ENCODE measurements around the gene SLC38A5.
A peak's percentile ranks its signal among the peaks of the same experiment; 100 is the strongest.

Gene SLC38A5

DNA sequence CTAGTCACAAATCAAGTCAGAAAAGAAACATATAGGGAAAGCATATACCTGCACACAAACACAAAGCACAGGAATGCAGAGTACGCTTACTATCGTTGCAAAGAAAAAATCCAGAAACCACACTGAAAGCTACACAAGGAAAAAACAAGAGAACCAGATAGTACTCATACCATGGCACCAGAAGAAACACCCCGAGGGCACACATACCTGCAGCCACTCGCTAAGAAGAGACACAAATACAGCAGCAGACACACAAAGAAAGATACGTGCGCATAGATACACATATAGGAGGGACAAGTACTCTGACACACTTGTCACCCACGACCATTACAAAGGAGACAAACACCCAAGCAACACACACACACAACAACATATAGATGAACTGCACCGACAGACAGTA lies 1.4 kb upstream of the SLC38A5 start:
- WGBS (ENCODE audit: extremely low coverage, insufficient coverage, insufficient read length), result no CpG with 5 or more reads among the region's 8 CpGs

DNA sequence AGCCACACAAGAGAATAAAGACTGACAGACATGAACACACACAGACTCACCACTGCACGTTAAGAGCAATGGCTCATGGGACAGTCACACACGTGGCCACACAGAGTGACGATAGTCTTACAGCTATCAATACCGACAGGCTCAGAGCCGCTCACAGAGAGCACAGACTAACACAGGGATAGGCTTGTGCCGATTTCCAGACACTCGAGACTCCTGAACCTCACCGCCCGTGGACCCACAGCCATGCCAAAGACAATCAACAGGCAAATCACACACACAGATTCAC lies 716 bp upstream of the SLC38A5 start:
- Histone ChIP-seq H3K79me2 (ENCODE audit: control insufficient read depth, insufficient read depth, low read length, poor library complexity) (peaks cover 1% of the 10 kb centered on the region), H3K27me3 (ENCODE audit: insufficient read depth, low read length) (no peaks in the 10 kb centered on the region), H3K4ac (ENCODE audit: low read depth, low read length) (no peak overlapping the region), H3K14ac (ENCODE audit: low read length) (peak overlapping the region; percentile 7), H3K27ac (ENCODE audit: low read depth, low read length) (no peak overlapping the region), H2AFZ (ENCODE audit: insufficient read depth, low read length, poor library complexity) (no peak overlapping the region), H3K9ac (ENCODE audit: low read length) (no peak overlapping the region), H3K4me2 (ENCODE audit: low read length) (no peak overlapping the region), H3K9me3 (ENCODE audit: insufficient read depth, low read depth, low read length) (no peaks in the 10 kb centered on the region), H4K91ac (ENCODE audit: low read depth, low read length) (peak overlapping the region; percentile 57), H2BK5ac (ENCODE audit: low read depth, low read length, poor library complexity) (no peak overlapping the region), H4K12ac (ENCODE audit: low read depth, low read length) (no peak overlapping the region), H3K23ac (ENCODE audit: low read length) (no peak overlapping the region), H2BK120ac (ENCODE audit: insufficient read depth, low read length, poor library complexity) (peak overlapping the region; percentile 46), H2AK5ac (ENCODE audit: low read length) (peak overlapping the region; percentile 53), H3K36me3 (ENCODE audit: control insufficient read depth in 1 of 2, insufficient read depth in 2 of 2, low read length in 2 of 2) (no peaks in the 10 kb centered on the region), H3K4me1 (ENCODE audit: control insufficient read depth in 1 of 2, insufficient read depth in 2 of 2, low read length in 2 of 2) (peaks cover 8 to 23% of the 10 kb centered on the region in 2 experiments), H3K4me3 (ENCODE audit: low read depth, low read length) (no peak overlapping the region), H3K18ac (ENCODE audit: low read length) (no peak overlapping the region), H2BK12ac (ENCODE audit: low read length) (peak overlapping the region; percentile 68), H3K79me1 (ENCODE audit: low read length) (peaks cover 2% of the 10 kb centered on the region), H4K8ac (ENCODE audit: low read depth, low read length) (no peak overlapping the region)
- DNase-seq, result no peak
- WGBS (ENCODE audit: extremely low coverage, insufficient coverage, insufficient read length), result no CpG with 5 or more reads among the region's 9 CpGs

More for the DNA sequence above, 1.4 kb upstream of the SLC38A5 start:
- Histone ChIP-seq H4K91ac (ENCODE audit: low read depth, low read length) (no peak overlapping the region), H2AK5ac (ENCODE audit: low read length) (no peak overlapping the region), H3K27me3 (ENCODE audit: insufficient read depth, low read length) (no peaks in the 10 kb centered on the region), H3K9ac (ENCODE audit: low read length) (no peak overlapping the region), H3K79me1 (ENCODE audit: low read length) (peaks cover 9% of the 10 kb centered on the region), H3K14ac (ENCODE audit: low read length) (no peak overlapping the region), H3K18ac (ENCODE audit: low read length) (no peak overlapping the region), H2AFZ (ENCODE audit: insufficient read depth, low read length, poor library complexity) (no peak overlapping the region), H3K23ac (ENCODE audit: low read length) (no peak overlapping the region), H3K27ac (ENCODE audit: low read depth, low read length) (peak overlapping the region; percentile 39), H4K12ac (ENCODE audit: low read depth, low read length) (no peak overlapping the region), H3K79me2 (ENCODE audit: control insufficient read depth, insufficient read depth, low read length, poor library complexity) (peaks cover 8% of the 10 kb centered on the region), H3K4me1 (ENCODE audit: control insufficient read depth in 1 of 2, insufficient read depth in 2 of 2, low read length in 2 of 2) (peaks cover 8 to 22% of the 10 kb centered on the region in 2 experiments), H2BK5ac (ENCODE audit: low read depth, low read length, poor library complexity) (no peak overlapping the region), H3K4me2 (ENCODE audit: low read length) (no peak overlapping the region), H3K4me3 (ENCODE audit: low read depth, low read length) (no peak overlapping the region), H2BK12ac (ENCODE audit: low read length) (no peak overlapping the region), H4K8ac (ENCODE audit: low read depth, low read length) (no peak overlapping the region), H3K36me3 (ENCODE audit: control insufficient read depth in 1 of 2, insufficient read depth in 2 of 2, low read length in 2 of 2) (no peaks in the 10 kb centered on the region), H2BK120ac (ENCODE audit: insufficient read depth, low read length, poor library complexity) (no peak overlapping the region), H3K4ac (ENCODE audit: low read depth, low read length) (no peak overlapping the region), H3K9me3 (ENCODE audit: insufficient read depth, low read depth, low read length) (no peaks in the 10 kb centered on the region)
- peak; percentile 71 to 86 for DNase-seq

DNA sequence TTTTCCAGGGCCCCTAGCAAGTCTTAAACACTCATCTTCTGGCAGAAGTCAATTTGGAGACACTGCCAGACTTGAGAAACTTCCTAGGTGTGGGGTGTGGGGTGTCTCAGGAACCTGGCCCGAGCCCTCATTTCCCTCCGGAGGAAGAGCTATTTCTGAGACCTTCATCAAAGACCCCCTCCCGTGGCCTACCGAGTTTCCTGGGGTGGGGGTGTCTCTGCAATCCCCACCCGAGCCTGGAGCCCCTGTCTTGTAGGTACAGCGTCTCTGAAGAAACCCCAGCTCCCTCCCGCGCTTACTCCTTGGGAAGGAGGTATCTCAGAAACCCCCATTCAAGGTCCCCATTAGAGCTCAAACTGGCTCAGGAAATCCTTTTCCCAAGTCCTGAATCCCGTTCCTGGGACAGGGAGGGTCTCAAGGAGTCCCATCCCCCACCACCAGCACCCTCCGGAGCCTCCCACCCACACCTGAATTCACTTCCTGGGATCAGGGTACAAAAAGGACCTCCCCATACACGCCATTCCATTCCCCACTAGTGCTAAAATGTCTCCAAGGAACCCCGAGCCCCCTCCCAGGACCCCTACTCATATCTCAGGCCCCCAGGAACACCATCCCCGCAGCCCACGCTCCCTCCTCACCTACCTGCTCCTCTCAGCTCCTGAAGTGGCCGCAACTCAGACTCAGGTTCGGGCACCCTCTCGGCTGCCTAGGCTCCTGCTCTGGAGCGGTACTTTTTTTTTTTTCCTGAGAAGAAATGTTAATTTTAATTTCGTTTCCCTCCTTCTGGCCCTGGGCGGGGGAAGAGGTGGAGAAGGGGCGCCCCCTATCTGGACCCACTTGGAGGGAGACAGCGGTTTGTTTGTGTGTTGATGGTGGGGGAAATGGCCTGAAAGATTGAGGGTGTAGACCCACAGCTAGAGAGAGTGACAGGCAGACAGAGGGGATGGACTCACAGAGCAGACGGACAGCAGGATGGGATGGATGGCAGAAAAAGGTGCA lies 1.1 kb downstream of the SLC38A5 start:
- Histone ChIP-seq H4K91ac (ENCODE audit: low read depth, low read length) (no peak overlapping the region), H3K27ac (ENCODE audit: low read depth, low read length) (no peak overlapping the region), H3K79me1 (ENCODE audit: low read length) (no peaks in the 10 kb centered on the region), H2BK12ac (ENCODE audit: low read length) (peak overlapping the region; percentile 30), H3K23ac (ENCODE audit: low read length) (no peak overlapping the region), H3K4me3 (ENCODE audit: low read depth, low read length) (no peak overlapping the region), H3K4me2 (ENCODE audit: low read length) (peak overlapping the region; percentile 39), H3K14ac (ENCODE audit: low read length) (no peak overlapping the region), H3K18ac (ENCODE audit: low read length) (no peak overlapping the region), H3K4me1 (ENCODE audit: control insufficient read depth in 1 of 2, insufficient read depth in 2 of 2, low read length in 2 of 2) (peaks cover 8 to 27% of the 10 kb centered on the region in 2 experiments), H2AK5ac (ENCODE audit: low read length) (no peak overlapping the region), H2BK5ac (ENCODE audit: low read depth, low read length, poor library complexity) (no peak overlapping the region), H4K12ac (ENCODE audit: low read depth, low read length) (no peak overlapping the region), H3K4ac (ENCODE audit: low read depth, low read length) (no peak overlapping the region), H4K8ac (ENCODE audit: low read depth, low read length) (no peak overlapping the region), H3K9me3 (ENCODE audit: insufficient read depth, low read depth, low read length) (no peaks in the 10 kb centered on the region), H3K36me3 (ENCODE audit: control insufficient read depth in 1 of 2, insufficient read depth in 2 of 2, low read length in 2 of 2) (no peaks in the 10 kb centered on the region), H3K9ac (ENCODE audit: low read length) (no peak overlapping the region), H3K79me2 (ENCODE audit: control insufficient read depth, insufficient read depth, low read length, poor library complexity) (no peaks in the 10 kb centered on the region), H3K27me3 (ENCODE audit: insufficient read depth, low read length) (no peaks in the 10 kb centered on the region), H2AFZ (ENCODE audit: insufficient read depth, low read length, poor library complexity) (no peak overlapping the region), H2BK120ac (ENCODE audit: insufficient read depth, low read length, poor library complexity) (no peak overlapping the region)
- no CpG with 5 or more reads among the region's 23 CpGs for WGBS (ENCODE audit: extremely low coverage, insufficient coverage, insufficient read length)
- no peak for DNase-seq

DNA sequence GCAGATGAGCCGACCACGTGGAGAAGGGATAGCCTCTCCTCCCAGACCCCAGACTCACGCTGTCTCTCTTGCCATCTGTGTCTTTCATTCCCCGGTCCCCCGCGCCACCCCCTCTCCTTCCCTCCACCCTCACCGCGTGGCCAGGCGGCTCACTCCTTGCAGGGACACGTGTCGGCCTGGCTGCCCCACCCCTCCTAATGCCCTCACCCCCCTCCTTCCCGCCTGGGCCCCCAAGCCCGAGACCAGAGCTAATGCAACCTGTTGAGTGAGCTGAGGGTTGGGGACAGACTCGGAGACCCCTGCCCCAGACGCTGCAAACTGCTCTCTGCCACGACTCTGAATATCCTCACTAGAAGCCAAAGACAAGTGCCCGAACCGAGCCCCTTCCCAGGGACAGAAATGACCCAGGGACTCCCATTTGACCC lies 1.8 kb downstream of the SLC38A5 start:
- H3K14ac ChIP-seq (ENCODE audit: low read length), result no peak overlapping the region
- H2AK5ac ChIP-seq (ENCODE audit: low read length), result no peak overlapping the region
- no peaks in the 10 kb centered on the region for H3K36me3 ChIP-seq (ENCODE audit: control insufficient read depth in 1 of 2, insufficient read depth in 2 of 2, low read length in 2 of 2)
- no peak overlapping the region for H2BK12ac ChIP-seq (ENCODE audit: low read length)
- no peak overlapping the region for H3K23ac ChIP-seq (ENCODE audit: low read length)
- no peaks in the 10 kb centered on the region for H3K79me1 ChIP-seq (ENCODE audit: low read length)
- H3K18ac ChIP-seq (ENCODE audit: low read length), result no peak overlapping the region
- no peaks in the 10 kb centered on the region for H3K79me2 ChIP-seq (ENCODE audit: control insufficient read depth, insufficient read depth, low read length, poor library complexity)
- H3K9ac ChIP-seq (ENCODE audit: low read length), result no peak overlapping the region
- H4K12ac ChIP-seq (ENCODE audit: low read depth, low read length), result no peak overlapping the region
- H2BK120ac ChIP-seq (ENCODE audit: insufficient read depth, low read length, poor library complexity), result no peak overlapping the region
- no peak overlapping the region for H3K27ac ChIP-seq (ENCODE audit: low read depth, low read length)
- WGBS (ENCODE audit: extremely low coverage, insufficient coverage, insufficient read length), result no CpG with 5 or more reads among the region's 18 CpGs
- no peak overlapping the region for H2AFZ ChIP-seq (ENCODE audit: insufficient read depth, low read length, poor library complexity)
- no peak overlapping the region for H4K91ac ChIP-seq (ENCODE audit: low read depth, low read length)
- no peaks in the 10 kb centered on the region for H3K27me3 ChIP-seq (ENCODE audit: insufficient read depth, low read length)
- H3K4ac ChIP-seq (ENCODE audit: low read depth, low read length), result no peak overlapping the region
- peak overlapping the region; percentile 39 for H3K4me2 ChIP-seq (ENCODE audit: low read length)
- H4K8ac ChIP-seq (ENCODE audit: low read depth, low read length), result no peak overlapping the region
- no peak overlapping the region for H2BK5ac ChIP-seq (ENCODE audit: low read depth, low read length, poor library complexity)
- DNase-seq, result no peak
- peaks cover 8 to 23% of the 10 kb centered on the region in 2 experiments for H3K4me1 ChIP-seq (ENCODE audit: control insufficient read depth in 1 of 2, insufficient read depth in 2 of 2, low read length in 2 of 2)
- no peaks in the 10 kb centered on the region for H3K9me3 ChIP-seq (ENCODE audit: insufficient read depth, low read depth, low read length)
- H3K4me3 ChIP-seq (ENCODE audit: low read depth, low read length), result no peak overlapping the region

Data from trophoblast cell (in vitro differentiated cells and primary cell).